BE2C (cell line): ENCODE results near the gene MRRF.

Source experiments
- DNase-seq: peaks from one replicate; pipeline ENCODE4 v3.0.0-alpha.2; 2020
- H3K27me3 ChIP-seq: fragments of 250-450 bp; sonication (Bioruptor Pico); 2 replicates; pipeline ENCODE4 v1.5.1; 2020; ENCODE audit warnings: mild to moderate bottlenecking
- H3K36me3 ChIP-seq: fragments of 250-450 bp; sonication (Bioruptor Pico); 2 replicates; pipeline ENCODE4 v1.5.1; 2020; ENCODE audit warnings: mild to moderate bottlenecking
- H3K4me1 ChIP-seq: fragments of 250-450 bp; sonication (Bioruptor Pico); 2 replicates; pipeline ENCODE4 v1.5.1; 2020
- H3K4me3 ChIP-seq: 2 replicates; pipeline ENCODE4 v1.5.1; 2011; ENCODE audit warnings: low read depth, low read length
- H3K9me3 ChIP-seq: fragments of 250-450 bp; sonication (Bioruptor Pico); 2 replicates; pipeline ENCODE4 v1.5.1; 2020
- TF ChIP-seq, protein P1 (sequence below): IDR thresholded peaks from 2 replicates; pipeline ENCODE4 v1.5.1; 2012; ENCODE audit warnings: mild to moderate bottlenecking, low read depth, low read length

The MRRF gene

DNA sequence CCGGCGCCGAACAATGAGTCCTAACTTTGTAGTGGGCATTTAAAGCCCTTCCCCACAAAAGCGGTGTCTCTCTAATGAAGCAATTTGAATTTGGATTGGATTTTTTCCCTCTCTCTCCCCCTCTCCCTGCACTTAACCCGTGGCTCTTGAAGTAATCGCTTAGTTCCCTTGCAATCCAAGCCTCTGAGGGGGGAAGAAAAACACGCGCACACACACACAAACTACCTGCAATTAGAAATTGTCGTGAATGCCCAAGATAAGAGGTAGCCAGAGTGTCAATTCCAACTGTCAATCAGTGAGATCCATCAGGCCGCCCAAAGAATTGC, 37.1 kb upstream of the MRRF start:
- peaks cover 95% of the 10 kb centered on the region for H3K27me3 ChIP-seq
- no peak for DNase-seq
- no peaks in the 10 kb centered on the region for H3K4me1 ChIP-seq
- no peak overlapping the region for H3K4me3 ChIP-seq
- peaks cover 6% of the 10 kb centered on the region for H3K9me3 ChIP-seq
- no peaks in the 10 kb centered on the region for H3K36me3 ChIP-seq
- TF ChIP-seq, protein P1, sequence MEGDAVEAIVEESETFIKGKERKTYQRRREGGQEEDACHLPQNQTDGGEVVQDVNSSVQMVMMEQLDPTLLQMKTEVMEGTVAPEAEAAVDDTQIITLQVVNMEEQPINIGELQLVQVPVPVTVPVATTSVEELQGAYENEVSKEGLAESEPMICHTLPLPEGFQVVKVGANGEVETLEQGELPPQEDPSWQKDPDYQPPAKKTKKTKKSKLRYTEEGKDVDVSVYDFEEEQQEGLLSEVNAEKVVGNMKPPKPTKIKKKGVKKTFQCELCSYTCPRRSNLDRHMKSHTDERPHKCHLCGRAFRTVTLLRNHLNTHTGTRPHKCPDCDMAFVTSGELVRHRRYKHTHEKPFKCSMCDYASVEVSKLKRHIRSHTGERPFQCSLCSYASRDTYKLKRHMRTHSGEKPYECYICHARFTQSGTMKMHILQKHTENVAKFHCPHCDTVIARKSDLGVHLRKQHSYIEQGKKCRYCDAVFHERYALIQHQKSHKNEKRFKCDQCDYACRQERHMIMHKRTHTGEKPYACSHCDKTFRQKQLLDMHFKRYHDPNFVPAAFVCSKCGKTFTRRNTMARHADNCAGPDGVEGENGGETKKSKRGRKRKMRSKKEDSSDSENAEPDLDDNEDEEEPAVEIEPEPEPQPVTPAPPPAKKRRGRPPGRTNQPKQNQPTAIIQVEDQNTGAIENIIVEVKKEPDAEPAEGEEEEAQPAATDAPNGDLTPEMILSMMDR: no peak

DNA sequence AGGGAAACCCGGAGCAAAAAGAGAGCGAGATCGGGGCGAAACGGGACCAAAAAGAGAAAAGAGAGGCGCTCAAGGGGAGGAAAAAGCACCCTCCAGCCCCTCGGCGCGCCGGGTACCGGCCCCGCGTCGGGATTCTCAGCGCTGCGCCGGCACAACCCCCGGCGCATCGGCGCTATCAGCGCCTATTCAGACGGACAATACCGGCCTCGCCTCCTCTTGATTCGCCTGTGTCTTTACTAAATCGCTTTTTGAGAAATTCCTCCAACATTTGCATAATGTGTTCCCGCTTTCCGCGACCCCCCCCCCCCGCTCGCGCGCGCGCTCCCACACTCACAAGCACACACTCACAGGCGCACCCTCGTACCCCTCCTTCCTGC, 36.5 kb upstream of the MRRF start:
- H3K4me1 ChIP-seq: no peaks in the 10 kb centered on the region
- H3K27me3 ChIP-seq: peaks cover 90% of the 10 kb centered on the region
- DNase-seq: no peak
- peaks cover 6% of the 10 kb centered on the region for H3K9me3 ChIP-seq
- TF ChIP-seq, protein P1: no peak
- no peaks in the 10 kb centered on the region for H3K36me3 ChIP-seq
- H3K4me3 ChIP-seq: peak overlapping the region; percentile 31

DNA sequence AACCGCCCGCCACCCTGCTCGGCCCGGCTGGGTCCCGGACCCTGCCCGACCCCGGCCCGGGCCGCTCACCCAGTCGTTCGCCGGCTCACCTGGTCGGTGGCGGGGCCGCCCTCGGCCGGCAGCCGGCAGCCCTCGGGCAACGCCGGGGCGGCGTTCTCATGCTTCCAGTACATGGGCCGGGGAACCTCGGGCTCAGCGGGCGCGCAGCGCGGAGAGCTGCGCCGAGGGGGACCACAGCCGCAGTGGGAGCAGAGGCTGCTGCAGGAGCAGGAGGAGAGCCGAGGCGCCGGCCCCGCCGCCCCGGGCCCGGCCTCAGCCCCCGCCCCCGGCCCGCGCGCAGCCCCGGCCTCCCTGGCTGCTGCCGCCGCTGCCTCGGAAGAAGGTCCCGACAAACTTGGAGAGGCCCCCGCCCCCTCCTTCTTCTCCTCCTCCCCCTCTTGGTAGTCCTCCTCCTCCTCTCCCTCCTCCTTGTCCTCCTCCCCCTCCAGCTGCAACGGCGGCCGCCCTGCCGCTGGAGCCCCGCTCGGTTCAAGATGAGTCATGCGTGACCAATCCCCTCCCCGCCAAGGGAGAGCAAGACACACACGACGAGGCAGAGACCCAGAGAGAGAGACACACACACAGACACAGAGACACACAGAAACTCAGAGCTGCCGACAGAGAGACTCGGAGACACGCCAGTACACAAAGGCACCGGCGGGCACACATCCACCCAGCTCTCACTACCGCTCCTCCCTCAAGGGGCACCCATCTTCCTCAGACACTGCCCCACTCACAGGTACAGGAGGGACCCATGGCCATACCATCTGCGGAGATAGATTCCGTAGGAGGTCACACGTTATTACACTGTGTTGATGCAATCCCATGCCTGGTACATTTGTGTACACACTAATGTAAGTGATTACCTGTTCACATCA, 35.9 kb upstream of the MRRF start, which contains the start of gene LHX6:
Gene LHX6 (minus strand): TSS at position 390 of the 917 bp plus-strand sequence. CDS start 217 bp downstream, at position 173.
- no peak for DNase-seq
- TF ChIP-seq, protein P1: no peak
- Histone ChIP-seq H3K4me3 (peak within 1 kb of the TSS; percentile 31), H3K9me3 (peaks cover 6% of the 10 kb centered on the region), H3K4me1 (no peaks in the 10 kb centered on the region), H3K36me3 (no peaks in the 10 kb centered on the region), H3K27me3 (peaks cover 90% of the 10 kb centered on the region)

DNA sequence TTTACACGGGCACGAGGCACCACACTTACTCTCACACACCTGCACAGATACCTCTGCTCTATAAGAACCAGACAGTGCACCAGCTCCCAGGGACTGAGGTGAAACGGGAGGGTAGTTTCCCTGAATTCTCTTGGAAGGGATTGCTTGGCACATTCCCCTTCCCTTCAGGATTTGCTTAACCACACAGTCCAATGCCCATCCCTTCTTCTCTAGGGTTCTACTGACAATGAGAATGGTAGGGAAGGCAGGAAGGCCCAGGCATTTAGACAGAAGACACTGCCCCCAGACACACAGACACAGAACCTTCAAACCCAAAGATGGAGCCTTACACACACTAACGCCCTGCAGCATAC, 35.2 kb upstream of the MRRF start:
- Histone ChIP-seq H3K4me3 (no peak overlapping the region), H3K36me3 (no peaks in the 10 kb centered on the region), H3K27me3 (peaks cover 90% of the 10 kb centered on the region), H3K4me1 (no peaks in the 10 kb centered on the region), H3K9me3 (peaks cover 6% of the 10 kb centered on the region)
- TF ChIP-seq, protein P1: no peak
- DNase-seq: no peak

DNA sequence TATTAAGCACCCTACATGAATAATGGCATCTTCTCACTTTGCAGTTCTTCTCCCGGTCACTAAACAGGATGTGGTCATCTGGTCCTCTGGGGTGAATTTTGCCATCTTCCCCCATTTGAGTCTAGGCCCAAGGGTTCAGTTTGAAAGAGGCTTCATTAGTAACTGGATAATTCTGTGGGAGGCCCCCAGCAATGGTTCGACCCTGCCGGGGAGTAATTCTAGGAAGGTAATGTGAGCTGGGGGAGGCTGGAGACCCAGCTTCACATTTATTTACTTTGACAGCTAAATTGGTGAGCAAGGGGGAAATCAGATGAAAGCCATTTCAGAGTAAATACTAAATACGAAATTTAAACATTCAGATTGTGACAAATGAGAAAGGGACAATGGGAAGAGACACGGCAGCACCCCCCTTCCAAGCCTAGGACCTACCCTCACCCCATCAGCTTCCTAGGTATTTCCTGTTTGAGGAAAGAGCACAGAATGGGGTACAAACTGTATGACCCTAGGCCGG, 31.8 kb upstream of the MRRF start:
- Histone ChIP-seq H3K36me3 (no peaks in the 10 kb centered on the region), H3K4me3 (no peak overlapping the region), H3K27me3 (peaks cover 61% of the 10 kb centered on the region), H3K9me3 (no peaks in the 10 kb centered on the region; the same call in 1 of the 2 replicates), H3K4me1 (no peaks in the 10 kb centered on the region)
- TF ChIP-seq, protein P1: no peak
- DNase-seq: no peak

DNA sequence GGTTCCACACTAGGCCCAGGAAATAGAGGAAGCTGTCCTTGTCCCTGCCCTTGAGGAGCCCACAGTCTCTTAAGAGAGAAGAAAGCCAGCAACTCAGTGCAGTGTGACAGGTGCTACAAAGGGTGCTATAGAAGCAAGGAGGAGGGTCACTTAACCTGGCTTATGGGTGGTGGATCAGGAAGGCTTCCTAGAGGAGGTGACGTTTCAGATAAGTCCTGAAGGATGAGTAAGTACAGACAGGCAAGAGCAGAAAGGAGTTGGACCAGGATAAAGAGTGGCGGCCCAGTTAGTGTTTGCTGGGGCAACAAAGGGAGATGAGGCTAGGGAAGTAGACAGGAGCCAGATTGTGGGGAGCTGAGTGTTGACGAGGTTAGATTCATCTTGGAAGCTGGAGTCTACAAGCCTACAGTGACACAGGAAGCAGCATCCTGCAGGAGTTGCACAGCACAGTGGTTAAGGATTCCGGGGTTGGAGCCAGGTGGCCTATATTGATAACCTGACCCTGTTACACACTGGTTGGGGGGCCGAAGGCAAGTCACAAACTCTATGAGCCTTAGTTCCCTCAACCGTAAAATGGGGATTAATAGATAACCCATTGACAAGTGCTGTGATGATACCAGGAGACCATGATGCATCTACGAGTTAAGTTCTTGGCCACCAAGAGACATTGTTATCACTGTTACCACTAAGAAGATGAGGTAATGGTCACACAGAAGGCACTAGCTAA, 30.5 kb upstream of the MRRF start:
- Histone ChIP-seq H3K4me1 (no peaks in the 10 kb centered on the region), H3K4me3 (no peak overlapping the region), H3K36me3 (no peaks in the 10 kb centered on the region), H3K27me3 (peaks cover 49% of the 10 kb centered on the region), H3K9me3 (no peaks in the 10 kb centered on the region; the same call in 1 of the 2 replicates)
- no peak for DNase-seq
- TF ChIP-seq, protein P1: no peak
